Measurements from ENCODE around the gene FES. TPM values are rescaled to one million over a fixed set of nuclear protein-coding genes. Genes with fewer than 3 reads are reported as not detected.
"Not testable (repeated sequence)": the region's sequence is repeated elsewhere in the genome, so short reads cannot be mapped to it uniquely, and the experiment has no call there.

FES gene
- total and polyA plus RNA-seq, 5 donors, result 15.6 to 21.0 (median 17.6) TPM

DNA sequence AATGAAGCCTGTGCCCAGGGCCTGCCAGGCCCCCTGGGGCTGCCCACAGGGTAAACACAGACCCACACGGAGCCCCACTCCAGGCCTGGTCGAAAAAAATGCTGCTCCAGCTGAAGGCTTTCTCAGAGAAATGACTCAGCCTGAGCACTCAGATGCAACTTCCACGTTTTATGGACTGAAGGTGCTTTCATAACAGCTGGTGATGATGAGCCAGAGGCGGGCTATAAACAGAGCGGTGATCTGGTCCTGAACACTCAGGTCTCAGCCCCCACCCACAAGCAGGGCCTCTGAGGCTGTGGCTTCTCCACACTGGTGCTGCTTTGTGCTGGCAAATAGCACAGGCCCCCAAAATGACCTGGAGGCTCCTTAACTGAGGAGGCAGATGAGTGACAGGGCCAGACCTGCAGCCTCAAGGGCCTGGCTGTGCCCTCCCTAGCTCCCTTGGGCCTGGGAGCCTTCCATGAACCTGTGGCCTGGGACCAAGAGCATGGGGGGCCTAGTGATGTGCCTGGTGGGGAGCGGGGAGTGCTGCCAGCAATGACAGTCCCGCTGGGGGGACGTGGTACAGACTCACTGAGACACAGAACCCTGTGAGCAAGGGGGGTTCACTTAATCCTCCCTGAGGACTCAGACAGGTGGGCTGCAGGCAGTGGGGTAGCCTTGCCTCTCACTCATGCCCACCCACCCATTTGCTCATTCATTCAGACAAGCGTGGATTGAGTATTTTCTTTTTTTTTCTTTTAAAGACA lies 38.9 kb upstream of the FES start:
- whole genome bisulfite sequencing, result 76% methylated on average over 9 of the region's 9 CpGs
- Histone ChIP-seq H3K27me3 (ENCODE audit: control insufficient read depth, insufficient read depth) (no peaks in the 10 kb centered on the region), H3K4me1 (ENCODE audit: control insufficient read depth, insufficient read depth, low read length) (no peaks in the 10 kb centered on the region), H3K27ac (ENCODE audit: low read length) (no peak overlapping the region), H3K4me3 (ENCODE audit: low read length) (no peak overlapping the region), H3K9me3 (ENCODE audit: control insufficient read depth, low read length) (no peaks in the 10 kb centered on the region)
- intact Hi-C loops (cut with DNase I), result no loop called here
- peak in 1 of 2 donors; percentile 65 for ATAC-seq
- peak in 1 of 3 donors; percentile 22 for DNase-seq

- H3K4me1 ChIP-seq (ENCODE audit: control insufficient read depth, insufficient read depth, low read length); DNase-seq; ATAC-seq; H3K27ac ChIP-seq (ENCODE audit: low read length); H3K27me3 ChIP-seq (ENCODE audit: control insufficient read depth, insufficient read depth); H3K9me3 ChIP-seq (ENCODE audit: control insufficient read depth, low read length); H3K4me3 ChIP-seq (ENCODE audit: low read length); intact Hi-C loops (cut with DNase I): not testable (repeated sequence)
- 92% methylated on average over 1 of the region's 1 CpG for WGBS
Observed at GRCh38 chr15:90849424-90849823, 34.9 kb upstream of the FES start.

DNA sequence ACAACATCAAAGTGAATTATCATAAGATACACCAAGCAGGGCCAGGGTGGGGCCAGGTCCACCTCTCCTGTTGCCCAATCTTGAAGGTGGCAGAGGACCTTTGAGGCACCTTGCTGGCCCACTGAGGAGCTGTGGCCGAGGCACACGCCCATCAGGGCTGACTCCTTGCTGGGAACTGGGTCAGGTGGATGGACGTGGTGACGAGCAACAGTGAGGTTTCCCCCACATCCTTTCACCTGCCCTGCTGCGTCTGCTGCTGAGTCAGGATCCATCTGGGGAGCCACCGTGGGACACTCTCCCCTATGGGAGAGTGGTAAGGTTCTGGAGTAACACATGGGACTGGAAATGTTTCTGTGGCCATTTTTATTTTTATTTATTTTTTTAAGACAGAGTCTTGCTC lies 33.2 kb upstream of the FES start:
- no peak for ATAC-seq
- Histone ChIP-seq H3K27me3 (ENCODE audit: control insufficient read depth, insufficient read depth) (no peaks in the 10 kb centered on the region), H3K4me1 (ENCODE audit: control insufficient read depth, insufficient read depth, low read length) (no peaks in the 10 kb centered on the region), H3K9me3 (ENCODE audit: control insufficient read depth, low read length) (no peaks in the 10 kb centered on the region), H3K4me3 (ENCODE audit: low read length) (no peak overlapping the region), H3K27ac (ENCODE audit: low read length) (no peak overlapping the region)
- WGBS, result 86% methylated on average over 6 of the region's 6 CpGs
- no peak for DNase-seq
- intact Hi-C loops (cut with DNase I), result no loop called here

DNA sequence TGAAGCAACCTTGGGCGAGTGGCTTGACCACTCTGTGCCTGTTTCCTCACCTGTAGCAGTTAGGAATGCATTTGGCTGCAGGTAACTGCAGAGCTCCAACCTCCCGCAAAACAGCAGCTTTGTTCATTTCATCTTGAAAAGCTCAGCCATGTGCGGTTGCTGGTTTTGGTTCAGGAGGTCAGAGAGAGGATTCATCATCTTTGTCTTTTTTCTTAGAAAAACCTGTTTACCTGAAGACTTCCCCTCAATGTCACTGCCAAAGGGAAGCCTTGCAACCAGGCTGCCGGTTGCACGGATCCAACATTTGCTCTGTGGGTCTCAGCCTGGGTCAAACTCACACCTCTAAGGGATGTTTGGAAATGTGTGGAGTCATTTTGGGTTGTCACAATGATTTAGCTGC lies 32.4 kb upstream of the FES start:
- Histone ChIP-seq H3K27me3 (ENCODE audit: control insufficient read depth, insufficient read depth) (no peaks in the 10 kb centered on the region), H3K4me3 (ENCODE audit: low read length) (no peak overlapping the region), H3K9me3 (ENCODE audit: control insufficient read depth, low read length) (no peaks in the 10 kb centered on the region), H3K27ac (ENCODE audit: low read length) (no peak overlapping the region), H3K4me1 (ENCODE audit: control insufficient read depth, insufficient read depth, low read length) (no peaks in the 10 kb centered on the region)
- intact Hi-C loops (cut with DNase I), result no loop called here
- 87% methylated on average over 5 of the region's 5 CpGs for WGBS
- no peak for DNase-seq
- no peak for ATAC-seq

- Histone ChIP-seq H3K27me3 (ENCODE audit: control insufficient read depth, insufficient read depth) (no peaks in the 10 kb centered on the region), H3K4me3 (ENCODE audit: low read length) (no peak overlapping the region), H3K4me1 (ENCODE audit: control insufficient read depth, insufficient read depth, low read length) (no peaks in the 10 kb centered on the region), H3K9me3 (ENCODE audit: control insufficient read depth, low read length) (no peaks in the 10 kb centered on the region), H3K27ac (ENCODE audit: low read length) (no peak overlapping the region)
- no peak for ATAC-seq
- intact Hi-C loops (cut with DNase I), result no loop called here
- no peak for DNase-seq
- 79% methylated on average over 9 of the region's 9 CpGs for WGBS
Observed at GRCh38 chr15:90855139-90855538, 29.2 kb upstream of the FES start.

DNA sequence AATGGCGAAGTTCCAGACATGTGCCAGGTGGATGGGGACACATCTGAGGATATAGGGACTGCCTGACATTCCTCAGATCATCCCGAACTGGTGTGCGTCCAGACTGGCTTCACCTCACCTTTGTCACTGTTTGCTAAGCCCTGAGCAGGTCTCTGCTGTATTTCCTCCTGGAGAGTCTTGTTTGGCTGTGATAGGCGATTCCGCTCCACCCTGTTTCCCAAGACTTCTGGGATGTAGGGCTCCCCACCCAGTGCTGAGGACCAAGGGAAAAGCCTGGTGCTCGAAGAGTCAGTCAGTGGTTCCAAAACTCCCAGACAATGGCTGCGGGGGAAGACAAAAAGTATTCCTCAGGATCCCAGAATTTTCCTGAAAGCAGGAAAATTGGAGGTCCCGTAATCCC lies 27.0 kb upstream of the FES start:
- WGBS, result 93% methylated on average over 8 of the region's 8 CpGs
- intact Hi-C loops (cut with DNase I), result no loop called here
- H3K4me3 ChIP-seq (ENCODE audit: low read length), result no peak overlapping the region
- no peak overlapping the region for H3K27ac ChIP-seq (ENCODE audit: low read length)
- H3K9me3 ChIP-seq (ENCODE audit: control insufficient read depth, low read length), result no peaks in the 10 kb centered on the region
- H3K4me1 ChIP-seq (ENCODE audit: control insufficient read depth, insufficient read depth, low read length), result no peaks in the 10 kb centered on the region
- ATAC-seq (peak in 1 of 2 donors; percentile 60), DNase-seq (peak in 1 of 3 donors; percentile 6)
- H3K27me3 ChIP-seq (ENCODE audit: control insufficient read depth, insufficient read depth), result no peaks in the 10 kb centered on the region

DNA sequence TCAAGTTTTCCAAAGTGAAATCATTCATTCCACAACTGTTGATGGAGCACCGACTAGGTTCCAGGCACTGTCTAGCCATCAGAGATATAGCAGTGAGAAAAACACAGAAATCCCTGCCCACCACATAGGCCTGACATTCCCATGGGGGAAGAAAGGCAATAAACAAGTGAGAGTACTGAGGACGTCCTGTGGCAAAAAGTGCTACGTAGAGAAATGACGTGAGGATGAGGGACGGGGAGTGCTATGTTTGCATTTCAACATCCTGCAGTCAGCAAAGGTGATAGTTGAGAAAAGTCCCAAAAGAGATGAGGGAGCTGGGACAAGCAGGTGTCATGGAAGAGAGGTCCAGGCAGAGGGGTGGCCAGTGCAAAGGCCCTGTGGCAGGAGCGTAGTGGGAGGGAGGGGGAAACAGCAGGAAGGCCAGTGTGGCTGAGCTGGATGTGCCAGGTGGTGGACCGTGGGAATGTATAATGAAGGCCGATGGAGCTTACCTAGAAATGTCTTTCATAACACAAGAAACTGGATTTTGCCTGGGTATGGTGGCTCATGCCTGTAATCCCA lies 26.3 kb upstream of the FES start:
- Histone ChIP-seq H3K4me1 (ENCODE audit: control insufficient read depth, insufficient read depth, low read length) (no peaks in the 10 kb centered on the region), H3K4me3 (ENCODE audit: low read length) (no peak overlapping the region), H3K27me3 (ENCODE audit: control insufficient read depth, insufficient read depth) (no peaks in the 10 kb centered on the region), H3K27ac (ENCODE audit: low read length) (no peak overlapping the region), H3K9me3 (ENCODE audit: control insufficient read depth, low read length) (no peaks in the 10 kb centered on the region)
- ATAC-seq (no peak), DNase-seq (peak in 1 of 3 donors; percentile 14)
- intact Hi-C loops (cut with DNase I), result no loop called here
- 90% methylated on average over 8 of the region's 8 CpGs for WGBS

DNA sequence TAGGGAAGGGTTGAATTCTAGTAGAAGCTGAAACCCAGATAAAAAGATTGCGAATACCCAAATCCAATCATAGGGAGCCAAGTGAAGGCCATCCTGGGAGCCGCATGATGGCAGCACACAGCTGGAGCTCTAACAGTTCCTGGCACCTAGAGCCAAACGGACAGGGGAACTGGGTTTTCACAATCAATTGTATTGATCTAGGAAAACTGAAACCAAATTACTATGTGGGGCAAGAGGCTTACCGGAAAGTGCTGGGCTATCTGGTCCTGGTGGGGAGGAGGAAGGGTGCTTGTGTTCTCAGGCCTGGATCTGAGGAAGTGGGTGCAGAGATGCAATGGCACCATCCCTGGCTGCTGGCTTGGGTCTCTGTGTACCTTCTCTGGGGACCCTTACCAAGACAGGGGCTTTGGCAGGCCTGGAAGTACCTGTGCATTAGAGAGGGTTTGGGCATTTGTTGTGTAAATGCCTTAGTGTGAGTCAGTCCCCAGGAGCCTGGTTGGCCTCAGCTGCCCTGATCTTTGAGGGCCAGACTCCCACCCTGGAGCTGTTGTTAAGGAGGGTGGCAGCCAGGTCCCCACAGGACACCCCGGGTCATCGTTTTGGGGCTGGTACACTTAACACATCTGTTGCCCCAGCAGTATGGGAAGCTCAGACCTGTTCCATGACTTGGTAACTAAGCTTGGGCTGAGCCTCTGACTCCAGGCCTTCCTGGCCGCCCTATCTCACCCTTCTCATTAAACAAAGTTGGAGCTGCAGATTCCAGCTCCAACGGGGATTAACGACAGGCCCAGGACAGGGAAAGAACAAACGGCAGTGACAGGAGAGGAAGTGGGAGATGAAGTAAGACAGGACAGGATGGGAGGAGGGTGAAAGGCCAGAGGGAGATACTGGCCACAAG lies 24.8 kb upstream of the FES start:
- DNase-seq (peak in 1 of 3 donors; percentile 27), ATAC-seq (peak in 1 of 2 donors; percentile 19)
- Histone ChIP-seq H3K27me3 (ENCODE audit: control insufficient read depth, insufficient read depth) (no peaks in the 10 kb centered on the region), H3K4me3 (ENCODE audit: low read length) (no peak overlapping the region), H3K4me1 (ENCODE audit: control insufficient read depth, insufficient read depth, low read length) (no peaks in the 10 kb centered on the region), H3K9me3 (ENCODE audit: control insufficient read depth, low read length) (no peaks in the 10 kb centered on the region), H3K27ac (ENCODE audit: low read length) (no peak overlapping the region)
- intact Hi-C loops (cut with DNase I), result no loop called here
- WGBS, result 47% methylated on average over 10 of the region's 10 CpGs

DNA sequence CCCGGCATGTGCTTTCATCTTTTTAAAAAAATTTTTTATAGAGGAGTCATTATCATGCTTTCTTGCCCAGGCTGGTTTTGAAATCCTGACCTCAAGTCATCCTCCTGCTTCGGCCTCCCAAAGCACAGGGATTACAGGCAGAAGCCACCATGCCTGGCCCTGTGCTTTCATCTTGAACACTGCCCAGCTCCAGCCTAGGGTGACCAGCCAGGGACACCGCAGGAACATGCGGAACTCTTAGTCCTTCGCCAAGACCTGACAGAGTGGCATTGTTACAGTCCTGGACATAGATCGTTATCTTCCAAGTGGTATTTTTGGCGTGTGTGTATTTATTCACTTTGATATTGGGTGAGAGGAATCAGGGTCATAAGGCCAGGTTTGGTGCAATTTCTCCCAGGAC lies 23.9 kb upstream of the FES start:
- intact Hi-C loops (cut with DNase I), result no loop called here
- ATAC-seq (no peak), DNase-seq (peak in 1 of 3 donors; percentile 12)
- Histone ChIP-seq H3K27ac (ENCODE audit: low read length) (no peak overlapping the region), H3K9me3 (ENCODE audit: control insufficient read depth, low read length) (no peaks in the 10 kb centered on the region), H3K27me3 (ENCODE audit: control insufficient read depth, insufficient read depth) (no peaks in the 10 kb centered on the region), H3K4me3 (ENCODE audit: low read length) (no peak overlapping the region), H3K4me1 (ENCODE audit: control insufficient read depth, insufficient read depth, low read length) (no peaks in the 10 kb centered on the region)
- 83% methylated on average over 7 of the region's 7 CpGs for WGBS

- H3K9me3 ChIP-seq (ENCODE audit: control insufficient read depth, low read length), result no peaks in the 10 kb centered on the region
- ATAC-seq (no peak), DNase-seq (peak in 1 of 3 donors; percentile 7)
- no peak overlapping the region for H3K4me3 ChIP-seq (ENCODE audit: low read length)
- no peak overlapping the region for H3K27ac ChIP-seq (ENCODE audit: low read length)
- H3K27me3 ChIP-seq (ENCODE audit: control insufficient read depth, insufficient read depth), result no peaks in the 10 kb centered on the region
- 94% methylated on average over 14 of the region's 14 CpGs for WGBS
- H3K4me1 ChIP-seq (ENCODE audit: control insufficient read depth, insufficient read depth, low read length), result no peaks in the 10 kb centered on the region
- intact Hi-C loops (cut with DNase I), result no loop called here
Observed at GRCh38 chr15:90860942-90861675, 23.2 kb upstream of the FES start.

All from right cardiac atrium (tissue), 5 donors.